ENCODE measurements around the gene LGR5.

GRCh38 chr12:71552728-71553501, 113.3 kb downstream of the LGR5 start:
- no peak for TF ChIP-seq CTCF (conservative IDR thresholded peaks at IDR 0.05 in 1 of 2, IDR thresholded peaks at IDR 0.05 in 1 of 2; ENCODE audit: extremely low read depth in 1 of 2, insufficient read depth in 1 of 2, low read depth in 1 of 2, low read length in 2 of 2)
- no peak for TF ChIP-seq EZH2 (IDR thresholded peaks at IDR 0.05; ENCODE audit: borderline replicate concordance, low read length)
